ENCODE results near the gene CRYBA4. TPM values are rescaled to one million over a fixed set of nuclear protein-coding genes. Genes with fewer than 3 reads are reported as not detected.

Gene CRYBA4
- total RNA-seq, 4 donors from 2014 or later, result not detected

DNA sequence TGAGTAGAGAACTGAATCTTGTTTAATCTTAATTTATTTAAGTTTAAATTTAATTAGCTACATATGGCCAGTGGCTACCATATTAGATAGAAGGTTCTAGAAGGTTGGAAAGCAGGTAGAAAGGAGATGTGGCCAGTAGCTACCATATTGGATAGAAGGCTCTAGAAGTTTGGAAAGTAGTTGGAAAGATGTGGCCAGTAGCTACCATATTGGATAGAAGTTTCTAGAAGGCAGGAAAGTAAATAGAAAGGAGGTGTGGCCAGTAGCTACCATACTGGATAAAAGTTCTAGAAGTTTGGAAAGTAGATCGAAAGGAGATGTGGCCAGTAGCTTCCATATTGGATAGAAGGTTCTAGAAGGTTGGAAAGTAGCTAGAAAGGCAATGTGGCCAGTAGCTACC, 2.2 kb downstream of the CRYBA4 start:
- intact Hi-C loops (cut with DNase I; ENCODE audit: low total_unique reads), result no loop called here
- H3K27me3 ChIP-seq, result no peaks in the 10 kb centered on the region
- no peaks in the 10 kb centered on the region for H3K36me3 ChIP-seq
- no peaks in the 10 kb centered on the region for H3K4me1 ChIP-seq
- TF ChIP-seq, protein P1, sequence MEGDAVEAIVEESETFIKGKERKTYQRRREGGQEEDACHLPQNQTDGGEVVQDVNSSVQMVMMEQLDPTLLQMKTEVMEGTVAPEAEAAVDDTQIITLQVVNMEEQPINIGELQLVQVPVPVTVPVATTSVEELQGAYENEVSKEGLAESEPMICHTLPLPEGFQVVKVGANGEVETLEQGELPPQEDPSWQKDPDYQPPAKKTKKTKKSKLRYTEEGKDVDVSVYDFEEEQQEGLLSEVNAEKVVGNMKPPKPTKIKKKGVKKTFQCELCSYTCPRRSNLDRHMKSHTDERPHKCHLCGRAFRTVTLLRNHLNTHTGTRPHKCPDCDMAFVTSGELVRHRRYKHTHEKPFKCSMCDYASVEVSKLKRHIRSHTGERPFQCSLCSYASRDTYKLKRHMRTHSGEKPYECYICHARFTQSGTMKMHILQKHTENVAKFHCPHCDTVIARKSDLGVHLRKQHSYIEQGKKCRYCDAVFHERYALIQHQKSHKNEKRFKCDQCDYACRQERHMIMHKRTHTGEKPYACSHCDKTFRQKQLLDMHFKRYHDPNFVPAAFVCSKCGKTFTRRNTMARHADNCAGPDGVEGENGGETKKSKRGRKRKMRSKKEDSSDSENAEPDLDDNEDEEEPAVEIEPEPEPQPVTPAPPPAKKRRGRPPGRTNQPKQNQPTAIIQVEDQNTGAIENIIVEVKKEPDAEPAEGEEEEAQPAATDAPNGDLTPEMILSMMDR (IDR thresholded peaks at IDR 0.05 in 4 of 5, conservative IDR thresholded peaks at IDR 0.05 in 1 of 5), result no peak
- in situ Hi-C loops (cut with MboI; ENCODE audit: low sequenced_read_pairs in 4 of 4), result no loop called here
- H3K9me3 ChIP-seq, result no peaks in the 10 kb centered on the region
- no peak overlapping the region for H3K4me3 ChIP-seq
- H3K27ac ChIP-seq, result no peak overlapping the region
- ATAC-seq, result no peak
- DNase-seq, result no peak

DNA sequence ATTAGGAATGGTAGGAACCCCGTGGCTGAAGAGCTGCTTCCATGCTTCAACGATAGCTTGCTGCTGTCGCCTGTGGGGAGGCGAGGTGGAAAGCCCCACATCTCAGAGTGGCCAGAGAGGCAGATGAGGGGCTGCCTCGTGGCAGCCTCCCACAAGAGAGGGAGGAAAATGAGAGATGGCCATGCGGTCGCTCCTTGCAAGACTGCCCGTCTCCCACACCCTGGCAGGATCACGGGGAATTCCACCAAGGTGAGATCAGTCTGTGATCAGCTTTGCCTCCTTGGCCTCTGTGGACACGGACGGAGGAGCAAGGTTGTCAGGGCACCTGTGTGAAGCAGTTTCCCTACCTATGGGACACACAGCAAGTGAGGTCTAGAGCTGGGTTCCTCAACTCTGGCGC, 3.0 kb downstream of the CRYBA4 start:
- intact Hi-C loops (cut with DNase I; ENCODE audit: low total_unique reads), result no loop called here
- DNase-seq, result no peak
- Histone ChIP-seq H3K9me3 (no peaks in the 10 kb centered on the region), H3K4me1 (no peaks in the 10 kb centered on the region), H3K27me3 (no peaks in the 10 kb centered on the region), H3K36me3 (no peaks in the 10 kb centered on the region), H3K27ac (no peak overlapping the region), H3K4me3 (no peak overlapping the region)
- ATAC-seq, result no peak
- in situ Hi-C loops (cut with MboI; ENCODE audit: low sequenced_read_pairs in 4 of 4), result no loop called here
- no peak for TF ChIP-seq POLR2A (IDR thresholded peaks at IDR 0.05)
- TF ChIP-seq, protein P1 (IDR thresholded peaks at IDR 0.05 in 4 of 5, conservative IDR thresholded peaks at IDR 0.05 in 1 of 5), result no peak

DNA sequence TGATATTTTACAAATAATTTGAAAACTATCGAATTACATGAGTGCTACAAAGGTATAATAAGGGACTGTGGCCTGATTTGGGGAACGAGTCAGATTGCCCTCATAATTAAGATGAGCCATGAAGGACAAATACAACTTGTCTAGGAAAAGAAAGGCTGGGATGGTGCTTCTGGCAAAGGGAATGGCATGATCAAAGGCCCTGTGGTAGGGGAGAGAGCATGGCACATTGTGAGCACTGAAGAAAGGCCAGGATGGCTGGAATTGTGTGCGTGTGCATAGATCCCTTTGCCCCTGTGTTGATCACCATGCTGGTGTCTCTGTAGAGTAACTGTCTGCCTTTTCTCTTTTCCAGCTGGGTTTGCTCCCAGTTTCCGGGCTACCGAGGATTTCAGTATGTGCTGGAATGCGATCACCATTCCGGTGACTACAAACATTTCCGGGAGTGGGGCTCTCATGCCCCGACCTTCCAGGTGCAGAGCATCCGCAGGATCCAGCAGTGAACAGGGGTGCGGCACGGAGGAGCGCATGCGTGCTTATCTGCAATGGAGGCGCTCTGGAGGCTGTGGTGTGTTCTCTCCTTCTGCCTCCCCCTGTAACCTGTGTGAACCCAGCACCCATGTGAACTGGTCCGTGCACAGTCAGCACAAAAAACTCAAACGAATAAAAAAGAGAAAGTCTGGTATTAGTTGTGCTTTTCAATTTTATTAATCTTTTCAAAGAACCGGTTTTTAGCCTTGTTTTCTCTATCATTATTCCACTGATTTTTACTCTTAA, 8.4 kb downstream of the CRYBA4 start:
- in situ Hi-C loops (cut with MboI; ENCODE audit: low sequenced_read_pairs in 4 of 4), result no loop called here
- no peak for ATAC-seq
- intact Hi-C loops (cut with DNase I; ENCODE audit: low total_unique reads), result no loop called here
- DNase-seq, result no peak
- peaks cover 0 to 3% of the 10 kb centered on the region in 2 donors for H3K4me1 ChIP-seq
- no peaks in the 10 kb centered on the region for H3K9me3 ChIP-seq
- no peak for TF ChIP-seq POLR2A (IDR thresholded peaks at IDR 0.05)
- TF ChIP-seq, protein P1 (IDR thresholded peaks at IDR 0.05 in 4 of 5, conservative IDR thresholded peaks at IDR 0.05 in 1 of 5), result no peak
- H3K4me3 ChIP-seq, result no peak overlapping the region
- H3K27ac ChIP-seq, result no peak overlapping the region
- no peaks in the 10 kb centered on the region for H3K36me3 ChIP-seq
- H3K27me3 ChIP-seq, result no peaks in the 10 kb centered on the region

DNA sequence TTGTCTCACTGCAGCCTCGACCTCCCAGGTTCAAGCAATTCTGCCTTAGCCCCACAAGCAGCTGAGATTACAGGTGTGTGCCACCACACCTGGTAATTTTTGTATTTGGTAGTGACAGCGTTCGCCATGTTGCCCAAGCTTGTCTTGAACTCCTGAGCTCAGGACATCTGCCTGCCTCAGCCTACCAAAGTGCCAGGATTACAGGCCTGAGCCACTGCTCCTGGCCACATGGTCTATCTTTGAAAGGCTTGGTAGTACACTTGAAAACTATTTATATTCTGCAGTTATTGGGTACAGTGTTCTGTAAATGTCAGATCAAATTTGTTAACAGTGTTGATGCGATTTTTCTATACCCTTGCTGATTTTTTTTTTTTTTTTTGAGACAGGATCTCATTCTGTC, 9.5 kb downstream of the CRYBA4 start:
- Histone ChIP-seq H3K36me3 (no peaks in the 10 kb centered on the region), H3K9me3 (no peaks in the 10 kb centered on the region), H3K27ac (no peak overlapping the region), H3K4me3 (no peak overlapping the region), H3K27me3 (no peaks in the 10 kb centered on the region), H3K4me1 (peaks cover 0 to 3% of the 10 kb centered on the region in 2 donors)
- TF ChIP-seq POLR2A (IDR thresholded peaks at IDR 0.05), result no peak
- TF ChIP-seq, protein P1 (IDR thresholded peaks at IDR 0.05 in 4 of 5, conservative IDR thresholded peaks at IDR 0.05 in 1 of 5), result no peak
- ATAC-seq (no peak), DNase-seq (no peak)
- intact Hi-C loops (cut with DNase I; ENCODE audit: low total_unique reads), result no loop called here
- in situ Hi-C loops (cut with MboI; ENCODE audit: low sequenced_read_pairs in 4 of 4), result no loop called here
